ENCODE measurements around the gene RNLS. TPM values are rescaled to one million over a fixed set of nuclear protein-coding genes. Genes with fewer than 3 reads are reported as not detected.

RNLS gene
- total RNA-seq, 2 donors from 2014 or later = 21.7 to 31.8 TPM

- Histone ChIP-seq H3K36me3 (no peaks in the 10 kb centered on the region), H3K27me3 (replicated peaks; ENCODE audit: insufficient read depth) (no peaks in the 10 kb centered on the region), H3K27ac (no peak overlapping the region), H3K4me1 (replicated peaks) (no peaks in the 10 kb centered on the region), H3K9me3 (no peaks in the 10 kb centered on the region), H3K4me3 (no peak overlapping the region)
- WGBS = 80% methylated on average over 3 of the region's 3 CpGs
- intact Hi-C loops (cut with DNase I) = no loop called here
- DNase-seq (ENCODE audit: low spot score) = no peak
- TF ChIP-seq POLR2A (IDR thresholded peaks at IDR 0.05) (no peak), CTCF (IDR thresholded peaks at IDR 0.05) (no peak), POLR2AphosphoS5 (IDR thresholded peaks at IDR 0.05) (no peak)
These were observed 169.7 kb downstream of the RNLS start for GRCh38 chr10:88413412-88413811.

- H3K36me3 ChIP-seq = no peaks in the 10 kb centered on the region
- TF ChIP-seq CTCF (IDR thresholded peaks at IDR 0.05) (no peak), POLR2A (IDR thresholded peaks at IDR 0.05) (no peak), POLR2AphosphoS5 (IDR thresholded peaks at IDR 0.05) (no peak)
- WGBS = 95% methylated on average over 6 of the region's 6 CpGs
- DNase-seq (ENCODE audit: low spot score) = no peak
- H3K27ac ChIP-seq = no peak overlapping the region
- no peaks in the 10 kb centered on the region for H3K27me3 ChIP-seq (replicated peaks; ENCODE audit: insufficient read depth)
- no peaks in the 10 kb centered on the region for H3K4me1 ChIP-seq (replicated peaks)
- intact Hi-C loops (cut with DNase I) = no loop called here
- no peak overlapping the region for H3K4me3 ChIP-seq
- H3K9me3 ChIP-seq = no peaks in the 10 kb centered on the region
These were observed 171.3 kb downstream of the RNLS start for GRCh38 chr10:88411772-88412349.

GRCh38 chr10:88409824-88410223 is 173.3 kb downstream of the RNLS start:
- Histone ChIP-seq H3K27me3 (replicated peaks; ENCODE audit: insufficient read depth) (no peaks in the 10 kb centered on the region), H3K9me3 (no peaks in the 10 kb centered on the region), H3K4me1 (replicated peaks) (no peaks in the 10 kb centered on the region), H3K27ac (no peak overlapping the region), H3K4me3 (no peak overlapping the region), H3K36me3 (no peaks in the 10 kb centered on the region)
- TF ChIP-seq POLR2AphosphoS5 (IDR thresholded peaks at IDR 0.05) (no peak), CTCF (IDR thresholded peaks at IDR 0.05) (no peak), POLR2A (IDR thresholded peaks at IDR 0.05) (no peak)
- no peak for DNase-seq (ENCODE audit: low spot score)
- 48% methylated on average over 1 of the region's 1 CpG for WGBS
- intact Hi-C loops (cut with DNase I) = no loop called here

- whole genome bisulfite sequencing = 100% methylated on average over 2 of the region's 2 CpGs
- TF ChIP-seq POLR2AphosphoS5 (IDR thresholded peaks at IDR 0.05) = no peak
- no peak for TF ChIP-seq CTCF (IDR thresholded peaks at IDR 0.05)
- TF ChIP-seq POLR2A (IDR thresholded peaks at IDR 0.05) = no peak
- DNase-seq (ENCODE audit: low spot score) = no peak
- no peaks in the 10 kb centered on the region for H3K36me3 ChIP-seq
- H3K27ac ChIP-seq = no peak overlapping the region
- no peaks in the 10 kb centered on the region for H3K4me1 ChIP-seq (replicated peaks)
- H3K4me3 ChIP-seq = no peak overlapping the region
- H3K9me3 ChIP-seq = no peaks in the 10 kb centered on the region
- intact Hi-C loops (cut with DNase I) = no loop called here
- no peaks in the 10 kb centered on the region for H3K27me3 ChIP-seq (replicated peaks; ENCODE audit: insufficient read depth)
These were observed 173.9 kb downstream of the RNLS start for GRCh38 chr10:88409236-88409635.

GRCh38 chr10:88408096-88408495 is 175.0 kb downstream of the RNLS start:
- Histone ChIP-seq H3K36me3 (no peaks in the 10 kb centered on the region), H3K4me1 (replicated peaks) (no peaks in the 10 kb centered on the region), H3K27ac (no peak overlapping the region), H3K27me3 (replicated peaks; ENCODE audit: insufficient read depth) (no peaks in the 10 kb centered on the region), H3K9me3 (no peaks in the 10 kb centered on the region), H3K4me3 (no peak overlapping the region)
- no peak for TF ChIP-seq CTCF (IDR thresholded peaks at IDR 0.05)
- TF ChIP-seq POLR2A (IDR thresholded peaks at IDR 0.05) = no peak
- no peak for TF ChIP-seq POLR2AphosphoS5 (IDR thresholded peaks at IDR 0.05)
- DNase-seq (ENCODE audit: low spot score) = no peak
- 87% methylated on average over 2 of the region's 2 CpGs for WGBS
- intact Hi-C loops (cut with DNase I) = no loop called here
